ENCODE data around the gene RNF214. TPM values are rescaled to one million over a fixed set of nuclear protein-coding genes. Genes with fewer than 3 reads are reported as not detected.
"Not testable (repeated sequence)": the region's sequence is repeated elsewhere in the genome, so short reads cannot be mapped to it uniquely, and the experiment has no call there.

RNF214 gene
- total RNA-seq, 2 donors from 2014 or later: 46.4 to 51.1 TPM

GRCh38 chr11:117256573-117256972 lies 24.1 kb downstream of the RNF214 start:
- no peak for DNase-seq
- Mint-ChIP-seq H3K27me3 (ENCODE audit: insufficient read depth) (no peaks in the 10 kb centered on the region), H3K27ac (no peak overlapping the region), H3K4me3 (no peak overlapping the region), H3K9me3 (no peaks in the 10 kb centered on the region), H3K36me3 (ENCODE audit: low read depth) (peaks cover 69% of the 10 kb centered on the region), H3K4me1 (peaks cover under 1% of the 10 kb centered on the region)
- WGBS, 2 experiments (ENCODE audit: insufficient coverage in 1 of 2, insufficient read length in 1 of 2): 95 to 100% methylated on average over 1 of the region's 2 CpGs
- H3K9me3 ChIP-seq (ENCODE audit: control insufficient read depth, low read length): no peaks in the 10 kb centered on the region
- no peak overlapping the region for H3K4me3 ChIP-seq (ENCODE audit: low read length)
- no peak for TF ChIP-seq CTCF (conservative IDR thresholded peaks at IDR 0.05)
- H3K4me1 ChIP-seq (ENCODE audit: control insufficient read depth, insufficient read depth, low read length): no peaks in the 10 kb centered on the region
- H3K36me3 ChIP-seq (ENCODE audit: control insufficient read depth, insufficient read depth, low read length): peaks cover 45% of the 10 kb centered on the region
- H3K27me3 ChIP-seq (ENCODE audit: control insufficient read depth, insufficient read depth, low read length, poor library complexity, severe bottlenecking): no peaks in the 10 kb centered on the region
- H3K27ac ChIP-seq (ENCODE audit: low read depth, low read length): no peak overlapping the region
- no peak overlapping the region for H3K9ac ChIP-seq (ENCODE audit: extremely low read depth, low read length, poor library complexity, severe bottlenecking)

- H3K36me3 ChIP-seq (ENCODE audit: control insufficient read depth, insufficient read depth, low read length): peaks cover 45% of the 10 kb centered on the region
- no peaks in the 10 kb centered on the region for H3K9me3 Mint-ChIP-seq
- no peak overlapping the region for H3K27ac ChIP-seq (ENCODE audit: low read depth, low read length)
- TF ChIP-seq CTCF (conservative IDR thresholded peaks at IDR 0.05): no peak
- no peak for DNase-seq
- H3K4me1 Mint-ChIP-seq: no peaks in the 10 kb centered on the region
- H3K4me3 ChIP-seq (ENCODE audit: low read length): no peak overlapping the region
- peaks cover 72% of the 10 kb centered on the region for H3K36me3 Mint-ChIP-seq (ENCODE audit: low read depth)
- no peaks in the 10 kb centered on the region for H3K27me3 Mint-ChIP-seq (ENCODE audit: insufficient read depth)
- no peak overlapping the region for H3K9ac ChIP-seq (ENCODE audit: extremely low read depth, low read length, poor library complexity, severe bottlenecking)
- no peak overlapping the region for H3K4me3 Mint-ChIP-seq
- H3K27ac Mint-ChIP-seq: no peak overlapping the region
- no peaks in the 10 kb centered on the region for H3K27me3 ChIP-seq (ENCODE audit: control insufficient read depth, insufficient read depth, low read length, poor library complexity, severe bottlenecking)
- H3K4me1 ChIP-seq (ENCODE audit: control insufficient read depth, insufficient read depth, low read length): no peaks in the 10 kb centered on the region
- WGBS, 2 experiments (ENCODE audit: insufficient coverage in 1 of 2, insufficient read length in 1 of 2): 80% methylated on average over 1 of the region's 2 CpGs; no CpG with 5 or more reads in 1 of the 2 experiments
- H3K9me3 ChIP-seq (ENCODE audit: control insufficient read depth, low read length): no peaks in the 10 kb centered on the region
Observed at GRCh38 chr11:117258576-117258975, 26.1 kb downstream of the RNF214 start.

GRCh38 chr11:117259417-117259816 lies 26.9 kb downstream of the RNF214 start:
- Histone ChIP-seq H3K9me3 (ENCODE audit: control insufficient read depth, low read length) (peaks cover 5% of the 10 kb centered on the region), H3K27me3 (ENCODE audit: control insufficient read depth, insufficient read depth, low read length, poor library complexity, severe bottlenecking) (no peaks in the 10 kb centered on the region), H3K4me1 (ENCODE audit: control insufficient read depth, insufficient read depth, low read length) (no peaks in the 10 kb centered on the region), H3K27ac (ENCODE audit: low read depth, low read length) (no peak overlapping the region), H3K36me3 (ENCODE audit: control insufficient read depth, insufficient read depth, low read length) (peaks cover 53% of the 10 kb centered on the region), H3K9ac (ENCODE audit: extremely low read depth, low read length, poor library complexity, severe bottlenecking) (no peak overlapping the region), H3K4me3 (ENCODE audit: low read length) (no peak overlapping the region)
- no peak overlapping the region for H3K4me3 Mint-ChIP-seq
- no peak for TF ChIP-seq CTCF (conservative IDR thresholded peaks at IDR 0.05)
- no peak overlapping the region for H3K27ac Mint-ChIP-seq
- no peak for DNase-seq
- peaks cover 74% of the 10 kb centered on the region for H3K36me3 Mint-ChIP-seq (ENCODE audit: low read depth)
- no peaks in the 10 kb centered on the region for H3K27me3 Mint-ChIP-seq (ENCODE audit: insufficient read depth)
- H3K9me3 Mint-ChIP-seq: no peaks in the 10 kb centered on the region
- 100% methylated on average over 1 of the region's 1 CpG; no CpG with 5 or more reads in 1 of the 2 experiments for WGBS, 2 experiments (ENCODE audit: insufficient coverage in 1 of 2, insufficient read length in 1 of 2)
- H3K4me1 Mint-ChIP-seq: no peaks in the 10 kb centered on the region

GRCh38 chr11:117264624-117265323 lies 32.3 kb downstream of the RNF214 start:
- not testable (repeated sequence) for H3K9me3 Mint-ChIP-seq; H3K9ac ChIP-seq (ENCODE audit: extremely low read depth, low read length, poor library complexity, severe bottlenecking); H3K27ac Mint-ChIP-seq; H3K4me3 Mint-ChIP-seq; H3K4me3 ChIP-seq (ENCODE audit: low read length); H3K27me3 Mint-ChIP-seq (ENCODE audit: insufficient read depth); DNase-seq; H3K27me3 ChIP-seq (ENCODE audit: control insufficient read depth, insufficient read depth, low read length, poor library complexity, severe bottlenecking); H3K27ac ChIP-seq (ENCODE audit: low read depth, low read length)
- Histone ChIP-seq H3K36me3 (ENCODE audit: control insufficient read depth, insufficient read depth, low read length) (peaks cover 44% of the 10 kb centered on the region), H3K4me1 (ENCODE audit: control insufficient read depth, insufficient read depth, low read length) (peaks cover 17% of the 10 kb centered on the region), H3K9me3 (ENCODE audit: control insufficient read depth, low read length) (peaks cover 11% of the 10 kb centered on the region)
- 92 to 96% methylated on average over 6 to 7 of the region's 7 CpGs for WGBS, 2 experiments (ENCODE audit: insufficient coverage in 1 of 2, insufficient read length in 1 of 2)
- peaks cover 14% of the 10 kb centered on the region for H3K4me1 Mint-ChIP-seq
- H3K36me3 Mint-ChIP-seq (ENCODE audit: low read depth): peaks cover 49% of the 10 kb centered on the region
